Adrenal gland (tissue), 12 donors: Measurements from ENCODE around the gene RAMP3. TPM values are rescaled to one million over a fixed set of nuclear protein-coding genes. Genes with fewer than 3 reads are reported as not detected.

Source experiments
- DNase-seq, 7 donors: peaks; one replicate each; pipeline ENCODE4 v3.0.0-alpha.2; 2019 to 2020
- H3K27ac ChIP-seq, 5 donors: fragments of 200-600 bp; sonication (generic) in 4 of 5; 1 replicate in 3 of 5; 2 replicates in 2 of 5; pipeline versions ENCODE4 v1.5.1 to v1.8.0; 2016 to 2020; ENCODE audit warnings: mild to moderate bottlenecking in 1 of 5
- H3K27me3 ChIP-seq: fragments of 200-600 bp; 2 replicates; pipeline ENCODE4 v1.8.0; 2021
- H3K36me3 ChIP-seq, 2 donors: fragments of 200-600 bp; replicated peaks in 1 of 2; 1 replicate in 1 of 2; 2 replicates in 1 of 2; pipeline versions ENCODE4 v1.5.1 to v1.8.0; 2018 to 2022
- H3K4me1 ChIP-seq, 2 donors: fragments of 200-600 bp; replicated peaks in 1 of 2; 1 replicate in 1 of 2; 2 replicates in 1 of 2; pipeline versions ENCODE4 v1.5.1 to v1.8.0; 2018 to 2021
- H3K4me3 ChIP-seq, 4 donors: fragments of 200-600 bp; sonication (generic) in 3 of 4; one replicate each; pipeline ENCODE4 v1.5.1; 2016 to 2018
- H3K9me3 ChIP-seq, 3 donors: fragments of 200-600 bp; sonication (generic) in 1 of 3; replicated peaks in 1 of 3; 1 replicate in 2 of 3; 2 replicates in 1 of 3; pipeline versions ENCODE4 v1.5.1 to v1.8.0; 2016 to 2021
- CTCF ChIP-seq, 6 experiments: fragments of 450-650 bp in 4 of 6; fragments of 200-600 bp in 2 of 6; sonication (generic) in 1 of 6; IDR thresholded peaks; 1 replicate in 5 of 6; 2 replicates in 1 of 6; pipeline versions ENCODE4 v1.5.1 to v1.8.0; 2016 to 2021; ENCODE audit warnings: antibody characterized with exemption in 6 of 6, mild to moderate bottlenecking in 2 of 6, moderate library complexity in 1 of 6
- POLR2A ChIP-seq, 2 donors: fragments of 450-650 bp; IDR thresholded peaks; one replicate each; pipeline ENCODE4 v1.6.1; 2017; ENCODE audit warnings: antibody characterized with exemption in 2 of 2, mild to moderate bottlenecking in 2 of 2, moderate library complexity in 1 of 2
- WGBS, 4 donors: extraction: QIAGEN DNeasy Blood & Tissue Kit in 2 of 4; methylation state at CpG; one replicate each; pipeline versions ENCODE4 v1.1.5 to v1.1.7; 2013 to 2017; 5-methylcytosine and 5-hydroxymethylcytosine counted together
- intact Hi-C, 2 donors: fragments of 100-400 bp; cut with DNase I; formaldehyde crosslinking; loops; one replicate each; pipeline versions ENCODE4 v1.14.1 to v1.15.0; 2022 to 2023
- polyA plus RNA-seq, 3 donors: library from polyadenylated mRNA; stranded (reverse); fragments of 200-250 nt in 2 of 3; fragments of 350-450 nt in 1 of 3; fragmentation: Illumina TruSeq in 1 of 3; extraction: RNeasy Lipid Tissue Mini Kit (QIAGEN cat#74804) in 1 of 3; gene quantifications; one replicate each; pipeline ENCODE4 v1.2.3, GENCODE V29; 2013 to 2014
- total RNA-seq, 9 donors: library from RNA; depleted of rRNA in 4 of 9; stranded (reverse); fragments of >200 nt in 4 of 9; fragments of 120-200 nt in 1 of 9; fragmentation: NEBNext Ultra II Directional in 1 of 9; extraction: Animal tissue kit (Norgen Biotek cat#: 25700) in 1 of 9; gene quantifications; one replicate each; pipeline versions ENCODE4 v1.1.0 to v1.2.4, GENCODE V29; 2013 to 2023
- donor health status: healthy with polysubstance abuse.
- donor health status: Bipolar disorder and iron deficiency.
- donor health status: DM: yes; HTN: yes; CAD: no.
- donor health status: DM: no; HTN: no; CAD: no.
- donor health status: DM: no; HTN: no; CAD: no.
- donor health status: DM: yes; HTN: yes; CAD: no.

The RAMP3 gene
- total and polyA plus RNA-seq, 12 donors, result 5.6 to 134 (median 43.0) TPM

DNA sequence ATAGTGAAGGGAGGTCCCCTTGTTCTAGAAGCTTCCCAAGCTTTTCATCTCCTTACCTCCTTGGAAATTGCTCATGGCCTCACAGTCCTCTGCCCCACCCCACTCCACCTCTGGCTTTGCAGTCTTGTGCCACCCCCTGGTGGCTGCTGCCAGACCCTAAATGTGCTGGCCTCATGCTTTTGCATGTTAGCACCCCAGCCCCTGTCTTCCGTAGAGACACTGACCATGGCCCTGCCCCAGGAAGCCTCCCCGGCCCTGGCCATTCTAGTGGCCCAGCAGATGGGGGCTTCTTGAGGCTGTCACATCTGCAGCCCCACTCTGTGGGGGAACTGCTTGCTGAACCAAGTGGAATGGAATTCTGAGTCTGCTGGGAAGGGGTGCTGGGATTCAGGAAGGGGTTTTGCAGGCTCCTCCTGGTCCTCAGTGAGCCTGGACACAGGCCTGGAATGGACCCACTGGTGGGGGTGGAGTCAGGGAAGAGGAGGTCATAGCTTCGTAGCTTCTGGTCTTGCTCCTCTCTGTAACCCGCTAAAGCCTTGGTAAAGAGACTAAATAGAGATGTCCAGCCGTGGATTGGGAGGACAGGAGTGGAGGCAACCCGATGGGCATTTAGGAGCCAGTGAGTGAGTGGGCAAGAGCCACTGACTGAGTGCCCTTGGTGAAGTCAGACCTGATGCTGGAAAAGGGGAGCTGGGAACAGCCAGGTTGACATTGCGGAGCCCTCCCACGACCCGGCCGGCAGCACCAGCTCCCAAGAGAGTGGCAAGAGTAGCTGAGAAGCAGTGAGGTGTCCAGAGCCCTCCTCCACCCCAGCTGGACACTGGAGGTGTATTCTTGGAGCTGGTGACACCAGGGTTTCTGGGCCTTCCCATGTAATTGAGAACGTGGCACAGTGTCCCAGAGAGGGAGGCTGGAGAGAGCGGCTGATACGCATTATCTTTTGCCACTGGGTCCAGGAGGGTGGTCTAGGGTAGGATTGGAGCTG, 20.9 kb downstream of the RAMP3 start:
- intact Hi-C loops, result no loop called here
- Histone ChIP-seq H3K4me1 (no peaks in the 10 kb centered on the region), H3K27ac (no peak overlapping the region), H3K27me3 (no peaks in the 10 kb centered on the region), H3K36me3 (no peaks in the 10 kb centered on the region), H3K4me3 (no peak overlapping the region), H3K9me3 (no peaks in the 10 kb centered on the region)
- TF ChIP-seq POLR2A (IDR thresholded peaks at IDR 0.05) (no peak), CTCF (IDR thresholded peaks at IDR 0.05) (no peak)
- WGBS, 4 donors, result 61 to 83% (median 72%) methylated on average over 12 to 13 of the region's 13 CpGs
- peak in 1 of 7 donors; percentile 9 for DNase-seq

- no peaks in the 10 kb centered on the region for H3K4me1 ChIP-seq
- no peak for DNase-seq
- no peaks in the 10 kb centered on the region for H3K36me3 ChIP-seq
- TF ChIP-seq POLR2A (IDR thresholded peaks at IDR 0.05), result no peak
- TF ChIP-seq CTCF (IDR thresholded peaks at IDR 0.05), result no peak
- no peaks in the 10 kb centered on the region for H3K9me3 ChIP-seq
- WGBS, 4 donors, result 72 to 83% (median 76%) methylated on average over 9 of the region's 9 CpGs
- intact Hi-C loops, result no loop called here
- H3K27me3 ChIP-seq, result no peaks in the 10 kb centered on the region
- H3K4me3 ChIP-seq, result no peak overlapping the region
- H3K27ac ChIP-seq, result no peak overlapping the region
These were observed 22.1 kb downstream of the RAMP3 start for GRCh38 chr7:45179666-45180065.

- 80 to 85% (median 81%) methylated on average over 10 to 13 of the region's 13 CpGs for WGBS, 4 donors
- Histone ChIP-seq H3K27me3 (no peaks in the 10 kb centered on the region), H3K27ac (no peak overlapping the region), H3K9me3 (no peaks in the 10 kb centered on the region), H3K4me1 (no peaks in the 10 kb centered on the region), H3K36me3 (no peaks in the 10 kb centered on the region), H3K4me3 (no peak overlapping the region)
- intact Hi-C loops, result no loop called here
- peak in 1 of 7 donors; percentile 9 for DNase-seq
- TF ChIP-seq CTCF (IDR thresholded peaks at IDR 0.05), result no peak
- TF ChIP-seq POLR2A (IDR thresholded peaks at IDR 0.05), result no peak
These were observed 22.7 kb downstream of the RAMP3 start for GRCh38 chr7:45180084-45180986.
